ENCODE measurements around the gene SHISA9. TPM values are rescaled to one million over a fixed set of nuclear protein-coding genes. Genes with fewer than 3 reads are reported as not detected.

Gene SHISA9
- total RNA-seq, 1 donor from 2014 or later: not detected

- intact Hi-C loops (cut with micrococcal nuclease): no loop called here
- Mint-ChIP-seq H3K27ac (no peak overlapping the region), H3K9me3 (no peaks in the 10 kb centered on the region), H3K36me3 (ENCODE audit: low read depth) (no peaks in the 10 kb centered on the region), H3K4me3 (ENCODE audit: low read depth) (no peak overlapping the region), H3K4me1 (ENCODE audit: low read depth) (no peaks in the 10 kb centered on the region), H3K27me3 (ENCODE audit: low read depth) (no peaks in the 10 kb centered on the region)
- no peak for DNase-seq (ENCODE audit: low spot score)
Measured at GRCh38 chr16:12936391-12936790, 35.0 kb downstream of the SHISA9 start.

- no peak for DNase-seq (ENCODE audit: low spot score)
- Mint-ChIP-seq H3K27me3 (ENCODE audit: low read depth) (no peaks in the 10 kb centered on the region), H3K4me3 (ENCODE audit: low read depth) (no peak overlapping the region), H3K27ac (no peak overlapping the region), H3K4me1 (ENCODE audit: low read depth) (no peaks in the 10 kb centered on the region), H3K36me3 (ENCODE audit: low read depth) (no peaks in the 10 kb centered on the region), H3K9me3 (no peaks in the 10 kb centered on the region)
- intact Hi-C loops (cut with micrococcal nuclease): no loop called here
Measured at GRCh38 chr16:12941896-12942295, 40.5 kb downstream of the SHISA9 start.

- intact Hi-C loops (cut with micrococcal nuclease): no loop called here
- no peak overlapping the region for H3K27ac Mint-ChIP-seq
- H3K4me1 Mint-ChIP-seq (ENCODE audit: low read depth): no peaks in the 10 kb centered on the region
- H3K27me3 Mint-ChIP-seq (ENCODE audit: low read depth): no peaks in the 10 kb centered on the region
- H3K36me3 Mint-ChIP-seq (ENCODE audit: low read depth): no peaks in the 10 kb centered on the region
- no peak for DNase-seq (ENCODE audit: low spot score)
- no peaks in the 10 kb centered on the region for H3K9me3 Mint-ChIP-seq
- H3K4me3 Mint-ChIP-seq (ENCODE audit: low read depth): no peak overlapping the region
Measured at GRCh38 chr16:12942861-12943260, 41.5 kb downstream of the SHISA9 start.

GRCh38 chr16:12944300-12944699 is 42.9 kb downstream of the SHISA9 start:
- H3K27ac Mint-ChIP-seq: no peak overlapping the region
- no peaks in the 10 kb centered on the region for H3K4me1 Mint-ChIP-seq (ENCODE audit: low read depth)
- H3K27me3 Mint-ChIP-seq (ENCODE audit: low read depth): no peaks in the 10 kb centered on the region
- H3K9me3 Mint-ChIP-seq: no peaks in the 10 kb centered on the region
- H3K36me3 Mint-ChIP-seq (ENCODE audit: low read depth): no peaks in the 10 kb centered on the region
- intact Hi-C loops (cut with micrococcal nuclease): no loop called here
- DNase-seq (ENCODE audit: low spot score): no peak
- H3K4me3 Mint-ChIP-seq (ENCODE audit: low read depth): no peak overlapping the region

- intact Hi-C loops (cut with micrococcal nuclease): no loop called here
- H3K27me3 Mint-ChIP-seq (ENCODE audit: low read depth): no peaks in the 10 kb centered on the region
- H3K27ac Mint-ChIP-seq: no peak overlapping the region
Measured at GRCh38 chr16:12951392-12951791, 50.0 kb downstream of the SHISA9 start.

GRCh38 chr16:12951976-12952375 is 50.6 kb downstream of the SHISA9 start:
- H3K36me3 Mint-ChIP-seq (ENCODE audit: low read depth): no peaks in the 10 kb centered on the region
- H3K27ac Mint-ChIP-seq: no peak overlapping the region
- intact Hi-C loops (cut with micrococcal nuclease): no loop called here
- no peak overlapping the region for H3K4me3 Mint-ChIP-seq (ENCODE audit: low read depth)
- peaks cover 4% of the 10 kb centered on the region for H3K9me3 Mint-ChIP-seq
- no peak for DNase-seq (ENCODE audit: low spot score)
- no peaks in the 10 kb centered on the region for H3K4me1 Mint-ChIP-seq (ENCODE audit: low read depth)
- no peaks in the 10 kb centered on the region for H3K27me3 Mint-ChIP-seq (ENCODE audit: low read depth)

More at GRCh38 chr16:12951392-12951791, 50.0 kb downstream of the SHISA9 start:
- Mint-ChIP-seq H3K36me3 (ENCODE audit: low read depth) (no peaks in the 10 kb centered on the region), H3K9me3 (peaks cover 4% of the 10 kb centered on the region), H3K4me1 (ENCODE audit: low read depth) (no peaks in the 10 kb centered on the region), H3K4me3 (ENCODE audit: low read depth) (no peak overlapping the region)
- no peak for DNase-seq (ENCODE audit: low spot score)

GRCh38 chr16:12958366-12958765 is 57.0 kb downstream of the SHISA9 start:
- Mint-ChIP-seq H3K36me3 (ENCODE audit: low read depth) (no peaks in the 10 kb centered on the region), H3K27me3 (ENCODE audit: low read depth) (no peaks in the 10 kb centered on the region), H3K4me3 (ENCODE audit: low read depth) (no peak overlapping the region), H3K9me3 (no peaks in the 10 kb centered on the region), H3K27ac (no peak overlapping the region), H3K4me1 (ENCODE audit: low read depth) (no peaks in the 10 kb centered on the region)
- intact Hi-C loops (cut with micrococcal nuclease): no loop called here
- no peak for DNase-seq (ENCODE audit: low spot score)

GRCh38 chr16:12959072-12959471 is 57.7 kb downstream of the SHISA9 start:
- Mint-ChIP-seq H3K9me3 (no peaks in the 10 kb centered on the region), H3K4me3 (ENCODE audit: low read depth) (no peak overlapping the region), H3K36me3 (ENCODE audit: low read depth) (no peaks in the 10 kb centered on the region), H3K27me3 (ENCODE audit: low read depth) (no peaks in the 10 kb centered on the region), H3K4me1 (ENCODE audit: low read depth) (no peaks in the 10 kb centered on the region), H3K27ac (no peak overlapping the region)
- no peak for DNase-seq (ENCODE audit: low spot score)
- intact Hi-C loops (cut with micrococcal nuclease): no loop called here

- H3K27me3 Mint-ChIP-seq (ENCODE audit: low read depth): no peaks in the 10 kb centered on the region
- H3K4me3 Mint-ChIP-seq (ENCODE audit: low read depth): no peak overlapping the region
- intact Hi-C loops (cut with micrococcal nuclease): no loop called here
Measured at GRCh38 chr16:12961626-12962025, 60.2 kb downstream of the SHISA9 start.

GRCh38 chr16:12964461-12964860 is 63.1 kb downstream of the SHISA9 start:
- Mint-ChIP-seq H3K4me3 (ENCODE audit: low read depth) (no peak overlapping the region), H3K27me3 (ENCODE audit: low read depth) (no peaks in the 10 kb centered on the region), H3K27ac (no peak overlapping the region), H3K9me3 (no peaks in the 10 kb centered on the region), H3K4me1 (ENCODE audit: low read depth) (no peaks in the 10 kb centered on the region), H3K36me3 (ENCODE audit: low read depth) (no peaks in the 10 kb centered on the region)
- intact Hi-C loops (cut with micrococcal nuclease): no loop called here
- no peak for DNase-seq (ENCODE audit: low spot score)

More at GRCh38 chr16:12961626-12962025, 60.2 kb downstream of the SHISA9 start:
- Mint-ChIP-seq H3K9me3 (no peaks in the 10 kb centered on the region), H3K36me3 (ENCODE audit: low read depth) (no peaks in the 10 kb centered on the region), H3K4me1 (ENCODE audit: low read depth) (no peaks in the 10 kb centered on the region), H3K27ac (no peak overlapping the region)
- DNase-seq (ENCODE audit: low spot score): no peak

GRCh38 chr16:12965274-12965804 is 63.9 kb downstream of the SHISA9 start:
- Mint-ChIP-seq H3K27ac (no peak overlapping the region), H3K9me3 (no peaks in the 10 kb centered on the region), H3K27me3 (ENCODE audit: low read depth) (no peaks in the 10 kb centered on the region), H3K4me1 (ENCODE audit: low read depth) (no peaks in the 10 kb centered on the region), H3K36me3 (ENCODE audit: low read depth) (no peaks in the 10 kb centered on the region), H3K4me3 (ENCODE audit: low read depth) (no peak overlapping the region)
- intact Hi-C loops (cut with micrococcal nuclease): no loop called here
- no peak for DNase-seq (ENCODE audit: low spot score)

GRCh38 chr16:12971241-12971640 is 69.8 kb downstream of the SHISA9 start:
- Mint-ChIP-seq H3K27ac (no peak overlapping the region), H3K4me1 (ENCODE audit: low read depth) (no peaks in the 10 kb centered on the region), H3K27me3 (ENCODE audit: low read depth) (no peaks in the 10 kb centered on the region), H3K9me3 (no peaks in the 10 kb centered on the region), H3K36me3 (ENCODE audit: low read depth) (no peaks in the 10 kb centered on the region), H3K4me3 (ENCODE audit: low read depth) (no peak overlapping the region)
- DNase-seq (ENCODE audit: low spot score): no peak
- intact Hi-C loops (cut with micrococcal nuclease): no loop called here

GRCh38 chr16:12972246-12972645 is 70.8 kb downstream of the SHISA9 start:
- Mint-ChIP-seq H3K4me3 (ENCODE audit: low read depth) (no peak overlapping the region), H3K4me1 (ENCODE audit: low read depth) (no peaks in the 10 kb centered on the region), H3K9me3 (no peaks in the 10 kb centered on the region), H3K36me3 (ENCODE audit: low read depth) (no peaks in the 10 kb centered on the region), H3K27me3 (ENCODE audit: low read depth) (no peaks in the 10 kb centered on the region), H3K27ac (no peak overlapping the region)
- intact Hi-C loops (cut with micrococcal nuclease): no loop called here
- DNase-seq (ENCODE audit: low spot score): no peak

- no peaks in the 10 kb centered on the region for H3K4me1 Mint-ChIP-seq (ENCODE audit: low read depth)
- no peak overlapping the region for H3K4me3 Mint-ChIP-seq (ENCODE audit: low read depth)
- no peaks in the 10 kb centered on the region for H3K36me3 Mint-ChIP-seq (ENCODE audit: low read depth)
- H3K27me3 Mint-ChIP-seq (ENCODE audit: low read depth): no peaks in the 10 kb centered on the region
- no peak for DNase-seq (ENCODE audit: low spot score)
- no peak overlapping the region for H3K27ac Mint-ChIP-seq
- intact Hi-C loops (cut with micrococcal nuclease): no loop called here
- no peaks in the 10 kb centered on the region for H3K9me3 Mint-ChIP-seq
Measured at GRCh38 chr16:12975766-12976165, 74.4 kb downstream of the SHISA9 start.
